ENCODE results near the gene MPEG1.

Gene MPEG1, protein sequence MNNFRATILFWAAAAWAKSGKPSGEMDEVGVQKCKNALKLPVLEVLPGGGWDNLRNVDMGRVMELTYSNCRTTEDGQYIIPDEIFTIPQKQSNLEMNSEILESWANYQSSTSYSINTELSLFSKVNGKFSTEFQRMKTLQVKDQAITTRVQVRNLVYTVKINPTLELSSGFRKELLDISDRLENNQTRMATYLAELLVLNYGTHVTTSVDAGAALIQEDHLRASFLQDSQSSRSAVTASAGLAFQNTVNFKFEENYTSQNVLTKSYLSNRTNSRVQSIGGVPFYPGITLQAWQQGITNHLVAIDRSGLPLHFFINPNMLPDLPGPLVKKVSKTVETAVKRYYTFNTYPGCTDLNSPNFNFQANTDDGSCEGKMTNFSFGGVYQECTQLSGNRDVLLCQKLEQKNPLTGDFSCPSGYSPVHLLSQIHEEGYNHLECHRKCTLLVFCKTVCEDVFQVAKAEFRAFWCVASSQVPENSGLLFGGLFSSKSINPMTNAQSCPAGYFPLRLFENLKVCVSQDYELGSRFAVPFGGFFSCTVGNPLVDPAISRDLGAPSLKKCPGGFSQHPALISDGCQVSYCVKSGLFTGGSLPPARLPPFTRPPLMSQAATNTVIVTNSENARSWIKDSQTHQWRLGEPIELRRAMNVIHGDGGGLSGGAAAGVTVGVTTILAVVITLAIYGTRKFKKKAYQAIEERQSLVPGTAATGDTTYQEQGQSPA

DNA sequence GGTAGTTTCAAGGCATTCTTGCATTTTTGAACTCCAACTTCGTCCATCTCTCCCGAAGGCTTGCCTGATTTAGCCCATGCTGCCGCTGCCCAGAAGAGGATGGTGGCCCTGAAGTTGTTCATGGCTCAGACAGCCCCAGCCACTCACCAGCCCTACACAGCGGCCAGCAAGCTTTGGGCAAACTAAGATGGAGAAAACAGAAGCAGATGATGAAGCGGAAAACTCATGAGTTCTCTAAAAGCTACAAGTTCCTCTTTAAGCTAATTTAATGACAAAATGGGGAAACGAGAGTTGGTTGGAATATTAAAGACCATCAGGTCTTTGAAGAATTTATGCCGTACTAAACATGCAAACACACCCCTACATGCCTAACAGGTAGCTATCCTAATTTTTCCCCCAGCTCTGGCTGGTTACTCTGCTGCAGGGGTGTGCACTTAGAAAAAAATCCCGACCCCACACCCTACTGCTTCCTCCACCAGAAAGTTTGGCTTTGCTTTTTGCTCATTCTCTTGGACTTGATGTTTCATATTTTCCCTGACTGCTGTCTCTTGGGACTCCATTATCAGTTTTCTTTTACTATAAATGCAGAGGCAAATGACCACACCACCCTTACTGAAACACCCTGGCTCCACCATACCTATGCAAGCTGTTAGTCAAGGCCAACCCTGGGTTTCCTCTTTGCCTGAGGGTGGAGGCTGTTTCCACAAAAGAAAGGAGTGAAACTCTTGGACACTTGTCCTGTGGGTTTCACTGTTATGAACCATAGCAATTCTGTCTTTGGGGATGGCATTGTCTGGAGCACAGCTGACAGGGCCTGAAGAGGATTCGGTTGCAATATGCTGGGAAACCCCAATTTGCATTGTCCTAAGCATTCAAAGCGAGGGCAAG is at the start of gene MPEG1:
Gene MPEG1 (minus strand): TSS at position 184 of the 888 bp plus-strand sequence. CDS start 62 bp downstream, at position 122.
- in situ Hi-C loops (cut with HindIII; ENCODE audit: low sequenced_read_pairs): no loop called here

DNA sequence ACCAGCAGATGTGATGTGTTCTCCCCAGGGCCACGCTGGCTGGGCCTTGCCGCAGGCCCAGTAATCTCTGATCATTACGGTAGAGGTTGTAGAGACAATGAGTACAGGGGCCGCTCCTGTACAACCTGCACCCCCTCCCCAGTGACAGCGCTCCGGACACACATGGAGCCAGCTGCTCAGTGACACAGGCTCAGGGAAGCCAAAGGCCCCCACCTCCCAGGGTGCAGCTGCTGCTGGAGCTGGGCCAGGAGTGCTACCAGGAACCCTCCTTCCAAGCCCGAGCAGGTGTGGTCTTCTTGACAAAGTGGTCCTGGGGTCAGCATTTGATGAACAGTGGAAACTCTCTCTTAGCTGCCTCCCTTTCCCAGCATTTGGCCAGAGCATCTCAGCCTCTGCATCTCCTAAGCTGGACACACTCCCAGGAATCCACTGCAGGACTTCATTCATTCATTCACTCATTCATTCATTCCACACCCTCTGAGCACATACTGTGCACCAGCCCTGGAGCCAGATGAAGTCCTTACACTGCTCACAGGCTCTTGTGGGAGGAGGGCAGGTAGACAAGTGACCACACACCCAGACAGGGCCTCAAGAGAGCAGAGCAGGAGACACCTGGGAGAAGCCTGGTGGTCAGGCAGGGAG is 49.6 kb upstream of the MPEG1 start:
- in situ Hi-C loops (cut with HindIII; ENCODE audit: low sequenced_read_pairs): no loop called here

DNA sequence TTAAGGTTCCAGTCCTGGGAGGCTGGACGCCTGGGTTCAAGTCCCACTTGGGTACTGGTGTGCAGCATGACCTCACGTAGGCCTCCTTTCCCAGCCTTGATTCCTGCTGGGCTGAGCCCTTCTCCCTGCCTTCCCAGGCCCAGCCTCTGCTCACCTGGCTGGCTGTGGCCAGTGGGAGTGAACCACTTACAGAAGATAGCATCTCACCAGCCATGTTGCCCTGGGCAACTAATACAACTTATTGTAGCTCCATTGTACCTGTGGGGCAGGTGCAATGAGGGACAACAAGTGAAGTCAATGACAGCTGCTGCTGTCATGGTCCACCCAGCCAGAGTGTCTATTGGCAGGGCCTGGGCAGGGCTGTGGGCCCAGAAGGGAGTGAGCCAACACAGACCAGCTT is 48.4 kb upstream of the MPEG1 start:
- in situ Hi-C loops (cut with HindIII; ENCODE audit: low sequenced_read_pairs): no loop called here

DNA sequence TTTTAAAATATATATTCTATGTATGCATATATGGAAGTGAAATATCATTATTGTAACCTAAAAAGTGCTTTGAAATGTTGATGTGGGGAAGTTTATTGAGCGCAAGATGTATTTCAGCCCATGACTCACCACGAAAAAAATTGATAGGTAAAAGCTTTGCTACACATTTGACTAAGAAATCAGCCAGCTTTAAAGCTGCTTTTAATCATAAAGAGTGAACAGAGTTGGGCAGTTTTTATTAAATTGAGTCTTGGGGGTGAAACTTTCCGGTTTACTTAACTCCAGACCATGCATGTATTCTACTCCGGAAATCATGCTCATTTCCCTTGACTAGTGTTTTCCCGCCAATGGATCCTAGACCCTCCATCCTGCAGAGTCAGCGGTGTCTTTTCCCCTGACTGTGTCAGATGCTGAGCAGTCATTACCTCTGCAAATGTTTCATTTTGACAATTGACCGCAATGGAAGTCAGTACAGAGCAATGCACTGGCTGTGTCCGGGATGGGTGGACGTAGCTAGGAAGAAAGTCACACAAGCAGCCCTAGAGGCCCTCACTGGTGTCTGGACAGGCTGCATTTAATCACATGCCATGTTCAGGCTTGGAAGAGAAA is 47.2 kb upstream of the MPEG1 start:
- in situ Hi-C loops (cut with HindIII; ENCODE audit: low sequenced_read_pairs): no loop called here

DNA sequence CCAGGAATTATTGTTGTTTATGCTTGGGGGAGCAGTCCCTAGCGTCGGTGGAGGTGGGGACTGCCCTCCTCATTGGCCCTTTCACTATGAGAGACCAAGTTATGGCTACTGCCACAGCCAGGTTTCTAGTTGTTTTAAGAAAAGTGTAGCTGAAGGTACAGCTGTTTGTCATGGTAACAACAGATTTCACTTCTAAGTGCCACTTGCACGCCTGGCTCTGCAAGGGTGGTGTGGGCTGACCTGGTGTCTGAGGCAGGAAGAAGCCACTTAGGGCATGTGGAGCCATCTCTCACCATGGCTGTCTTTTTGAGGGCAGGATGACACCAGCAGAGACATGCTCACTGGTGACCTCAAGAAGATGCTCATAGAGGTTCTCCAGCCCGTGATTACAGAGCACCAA is 46.3 kb upstream of the MPEG1 start:
- in situ Hi-C loops (cut with HindIII; ENCODE audit: low sequenced_read_pairs): no loop called here

DNA sequence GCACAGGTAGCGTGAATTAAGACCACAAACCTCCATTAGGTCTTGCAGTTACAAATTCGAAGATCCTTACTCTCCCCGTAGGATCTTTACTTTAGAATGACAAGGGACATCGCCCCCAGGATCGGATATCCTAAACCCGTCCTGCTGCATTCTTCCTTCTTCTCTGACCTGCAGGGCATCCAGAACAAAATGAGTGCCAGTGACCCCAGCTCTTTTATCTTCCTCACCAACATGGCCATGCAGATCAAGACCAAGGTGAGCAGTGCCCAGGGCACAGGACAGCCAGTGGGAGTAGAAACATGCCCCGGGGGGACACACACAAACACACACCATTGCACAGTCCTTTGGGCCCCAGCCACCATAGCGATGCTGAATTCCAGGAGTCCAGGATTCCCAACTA is 42.6 kb upstream of the MPEG1 start:
- in situ Hi-C loops (cut with HindIII; ENCODE audit: low sequenced_read_pairs): no loop called here

DNA sequence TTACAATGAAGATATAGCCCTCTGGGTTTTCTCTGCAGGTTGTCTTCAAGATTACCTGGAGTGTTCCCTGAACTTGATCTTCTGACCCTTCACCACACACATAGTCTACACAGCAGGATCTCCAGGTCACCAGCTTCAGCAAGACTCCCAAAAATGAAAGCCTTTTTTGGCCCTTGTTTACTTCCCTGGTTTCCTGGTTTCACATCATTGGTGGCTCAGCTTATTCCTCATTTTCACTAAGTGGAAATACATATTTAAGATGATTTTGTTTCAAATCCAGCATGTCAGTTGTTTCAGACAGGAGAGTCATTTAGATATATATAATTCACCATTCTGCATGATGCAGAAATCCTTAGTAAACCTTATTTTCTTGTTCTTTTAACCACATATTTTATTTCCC is 41.6 kb upstream of the MPEG1 start:
- in situ Hi-C loops (cut with HindIII; ENCODE audit: low sequenced_read_pairs): no loop called here

DNA sequence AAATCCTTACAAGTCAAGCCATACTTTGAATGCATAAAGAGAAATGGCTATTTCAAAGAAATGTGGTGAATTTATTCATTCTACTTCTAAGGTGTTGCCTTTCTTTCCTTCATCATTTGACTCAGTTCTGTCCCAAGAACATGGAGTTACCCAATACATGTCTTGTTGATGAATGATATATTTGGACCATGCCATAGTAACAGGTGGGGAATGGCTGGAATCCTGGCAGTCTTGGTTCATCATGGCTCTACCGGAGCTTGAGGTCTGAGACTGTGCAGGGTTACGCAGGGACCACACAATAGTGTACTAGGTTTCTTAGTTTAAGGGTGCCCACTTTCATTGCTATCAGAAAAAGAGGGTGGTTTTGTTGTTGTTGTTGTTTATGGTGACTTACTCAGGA is 40.3 kb upstream of the MPEG1 start:
- in situ Hi-C loops (cut with HindIII; ENCODE audit: low sequenced_read_pairs): no loop called here

DNA sequence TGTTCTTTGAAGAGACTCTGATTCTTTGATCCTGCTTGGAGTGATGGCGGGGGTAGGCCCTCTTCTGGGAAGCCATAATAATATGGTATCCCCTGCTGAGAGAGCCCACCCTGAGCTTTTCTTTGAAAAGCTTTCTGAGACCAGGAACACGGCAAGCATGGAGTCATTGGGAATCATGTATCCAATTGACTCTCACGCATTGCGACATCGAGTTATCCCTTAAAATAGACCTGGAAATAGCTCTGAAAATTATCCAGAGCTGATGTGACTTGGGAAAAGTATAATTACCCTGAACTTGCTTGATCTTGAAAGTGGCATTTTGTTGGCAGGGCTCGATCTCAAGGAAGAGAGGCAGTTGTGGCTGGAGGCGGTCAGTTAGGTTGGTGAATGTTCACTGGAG is 36.8 kb upstream of the MPEG1 start:
- in situ Hi-C loops (cut with HindIII; ENCODE audit: low sequenced_read_pairs): no loop called here

DNA sequence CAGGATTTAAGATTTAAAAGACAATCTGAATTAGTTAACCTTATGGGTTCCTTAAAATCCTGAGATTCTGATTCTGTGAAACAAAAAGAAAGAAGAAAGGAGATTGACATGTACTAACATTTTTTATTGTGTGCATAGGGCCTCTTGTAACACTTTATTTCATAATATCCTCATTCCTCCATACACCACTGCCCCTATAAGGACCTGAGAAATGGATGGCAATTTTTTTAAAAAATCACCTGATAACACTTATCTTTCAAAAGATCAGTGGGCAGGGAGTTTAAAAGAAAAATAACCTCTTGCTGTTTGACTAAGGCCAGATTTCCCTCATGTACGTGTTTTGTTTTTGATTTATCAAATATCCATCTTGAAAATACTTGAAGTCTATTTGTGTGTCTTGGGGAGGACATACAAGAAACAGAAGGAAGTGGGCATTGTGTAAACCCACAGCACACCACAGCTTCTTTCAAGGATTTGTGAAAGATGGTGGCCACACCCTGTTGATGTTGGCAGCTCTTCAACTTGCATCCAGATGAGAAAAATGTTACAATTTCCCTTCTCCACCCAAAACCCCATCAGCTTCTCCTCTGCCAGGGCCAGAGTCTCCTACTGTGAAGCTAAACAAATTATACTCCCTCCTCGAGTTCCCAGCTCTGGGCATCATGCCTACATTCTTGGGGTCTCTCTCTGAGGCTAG is 35.0 kb upstream of the MPEG1 start:
- in situ Hi-C loops (cut with HindIII; ENCODE audit: low sequenced_read_pairs): no loop called here

DNA sequence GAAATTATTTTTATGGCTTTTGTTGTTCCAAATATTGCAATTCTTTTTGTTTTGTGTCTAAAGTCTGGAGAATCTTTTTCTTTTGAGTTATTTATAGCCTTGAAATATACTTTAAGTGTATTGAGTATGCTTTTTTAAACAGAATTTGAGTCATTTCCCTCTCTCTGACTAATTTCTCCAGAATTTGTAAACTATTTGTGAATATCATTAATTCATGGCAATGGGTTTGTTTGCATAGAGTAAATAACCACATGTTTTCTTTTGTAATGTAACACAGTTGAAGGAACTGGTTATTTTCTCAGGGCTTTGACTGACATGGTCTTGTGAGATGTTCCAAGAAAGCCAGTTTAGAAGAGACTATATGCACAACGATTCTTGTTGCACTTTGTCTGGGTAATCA is 30.9 kb upstream of the MPEG1 start:
- in situ Hi-C loops (cut with HindIII; ENCODE audit: low sequenced_read_pairs): no loop called here

DNA sequence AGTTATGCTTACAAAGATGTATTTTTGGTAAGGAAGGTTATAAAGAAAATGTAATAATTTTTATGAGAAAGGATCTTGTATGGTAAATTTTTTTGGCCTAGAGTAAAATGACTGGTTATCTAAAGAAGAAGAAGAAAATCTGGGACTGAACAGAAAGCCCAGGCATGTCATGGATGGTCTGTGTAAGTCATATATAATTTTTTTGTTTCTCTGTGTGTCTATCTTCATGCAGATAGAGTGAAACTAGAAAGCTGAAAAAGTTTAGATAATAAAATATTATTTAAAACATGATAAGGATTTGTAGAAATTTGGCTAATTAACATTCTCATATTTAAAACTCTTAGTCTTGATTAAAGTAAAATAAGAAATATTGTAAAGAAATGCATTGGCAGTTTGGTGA is 27.6 kb upstream of the MPEG1 start:
- in situ Hi-C loops (cut with HindIII; ENCODE audit: low sequenced_read_pairs): no loop called here

DNA sequence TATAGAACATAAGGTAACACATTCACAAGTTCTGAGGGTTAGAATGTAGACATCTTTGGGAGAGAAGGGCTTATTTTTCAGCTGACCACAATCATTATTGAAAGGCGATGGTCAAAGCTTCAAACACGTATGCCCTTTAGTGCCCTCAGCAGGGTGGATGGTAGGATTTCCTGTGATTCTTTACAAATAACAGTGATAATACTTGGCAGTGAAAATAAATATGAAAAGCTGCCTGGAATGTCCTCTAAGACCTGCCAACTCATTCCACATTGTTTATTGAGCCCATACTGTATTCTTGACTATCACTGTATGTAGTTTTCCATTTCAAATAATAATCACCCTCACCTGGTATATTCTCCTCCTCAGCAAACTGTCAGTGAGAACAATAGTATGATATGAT is 13.7 kb upstream of the MPEG1 start:
- in situ Hi-C loops (cut with HindIII; ENCODE audit: low sequenced_read_pairs): no loop called here

DNA sequence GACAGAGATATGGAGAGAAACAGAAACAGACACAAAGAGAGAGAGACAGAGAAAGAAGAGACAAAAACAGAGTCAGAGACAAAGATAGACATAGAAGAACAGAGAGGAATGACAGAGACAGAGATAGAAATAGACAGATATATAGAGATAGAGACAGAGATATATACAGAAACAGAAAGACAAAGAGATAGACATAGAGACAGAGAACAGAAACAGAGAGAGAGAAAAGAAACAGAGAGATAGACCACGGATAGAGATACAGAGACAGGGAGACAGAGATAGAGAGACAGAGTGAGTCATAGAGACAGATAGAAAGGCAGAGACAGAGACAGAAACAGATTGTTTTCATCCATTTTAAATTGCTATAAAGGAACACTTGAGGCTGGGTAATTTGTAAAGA is 12.3 kb upstream of the MPEG1 start:
- in situ Hi-C loops (cut with HindIII; ENCODE audit: low sequenced_read_pairs): no loop called here

DNA sequence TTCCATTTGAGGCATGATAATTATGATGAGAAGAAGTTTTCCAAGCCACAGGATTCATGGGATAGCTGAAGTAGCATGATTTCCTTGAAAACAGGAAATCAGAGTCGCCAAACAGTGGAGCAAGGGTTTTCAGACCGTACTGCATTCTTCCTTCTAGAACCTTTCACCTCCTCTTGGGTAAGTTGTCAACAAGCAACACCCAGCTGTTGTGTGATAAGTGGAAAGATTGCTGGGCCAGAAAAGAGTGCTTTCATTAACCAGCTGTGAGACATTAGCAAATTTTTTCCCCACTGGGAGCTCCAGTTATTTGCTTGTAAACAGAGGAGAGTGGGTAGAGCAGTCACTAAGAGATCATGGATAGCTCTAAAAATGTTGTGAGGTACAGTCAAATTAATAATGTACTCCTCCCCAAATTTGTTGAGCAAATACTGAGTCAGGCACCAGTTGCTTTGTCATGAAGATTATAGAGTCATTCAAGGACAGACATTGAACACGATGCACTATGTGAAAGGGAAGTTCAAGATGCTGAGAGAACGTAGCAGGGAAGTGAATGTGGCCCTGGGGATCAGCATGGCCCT is 11.7 kb upstream of the MPEG1 start:
- in situ Hi-C loops (cut with HindIII; ENCODE audit: low sequenced_read_pairs): no loop called here

DNA sequence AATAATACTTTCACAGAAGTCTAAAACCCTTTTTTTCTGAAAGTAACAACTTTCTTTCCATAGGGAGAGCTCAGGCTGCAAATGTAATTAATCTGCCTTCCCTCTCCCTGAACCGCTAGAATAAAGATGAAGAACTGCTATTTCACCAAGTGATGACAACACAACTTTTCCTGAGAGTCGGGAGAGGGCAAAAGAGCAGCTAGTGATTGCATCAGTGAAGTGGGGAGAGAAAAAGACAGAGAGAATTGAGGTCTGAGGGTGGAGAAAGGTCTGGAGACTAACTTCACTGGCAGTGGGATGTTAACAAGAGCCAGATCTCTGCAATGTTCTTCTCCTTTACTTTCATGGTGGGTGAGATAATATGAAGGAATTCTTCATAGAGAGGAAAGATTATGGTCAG is 10.9 kb upstream of the MPEG1 start:
- in situ Hi-C loops (cut with HindIII; ENCODE audit: low sequenced_read_pairs): no loop called here

DNA sequence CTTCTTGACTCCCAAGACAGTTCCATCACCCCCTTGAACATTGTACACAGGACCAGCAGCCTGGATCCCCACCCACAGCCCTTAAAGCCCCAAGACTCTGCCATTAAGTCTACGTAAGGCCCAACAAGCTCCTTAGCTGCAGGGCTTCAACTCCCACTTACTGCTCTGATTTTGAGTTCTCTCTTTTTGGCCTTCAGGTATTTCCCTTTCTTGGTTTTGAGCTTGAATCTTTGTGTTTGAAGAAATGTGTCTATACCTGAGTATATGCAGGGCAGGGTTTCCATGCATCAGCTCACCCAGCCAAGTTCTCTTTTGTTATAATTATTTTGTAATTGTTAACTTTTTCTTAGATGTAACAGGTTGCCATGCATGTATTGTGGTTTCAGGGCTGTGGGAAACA is 10.4 kb upstream of the MPEG1 start:
- in situ Hi-C loops (cut with HindIII; ENCODE audit: low sequenced_read_pairs): no loop called here

DNA sequence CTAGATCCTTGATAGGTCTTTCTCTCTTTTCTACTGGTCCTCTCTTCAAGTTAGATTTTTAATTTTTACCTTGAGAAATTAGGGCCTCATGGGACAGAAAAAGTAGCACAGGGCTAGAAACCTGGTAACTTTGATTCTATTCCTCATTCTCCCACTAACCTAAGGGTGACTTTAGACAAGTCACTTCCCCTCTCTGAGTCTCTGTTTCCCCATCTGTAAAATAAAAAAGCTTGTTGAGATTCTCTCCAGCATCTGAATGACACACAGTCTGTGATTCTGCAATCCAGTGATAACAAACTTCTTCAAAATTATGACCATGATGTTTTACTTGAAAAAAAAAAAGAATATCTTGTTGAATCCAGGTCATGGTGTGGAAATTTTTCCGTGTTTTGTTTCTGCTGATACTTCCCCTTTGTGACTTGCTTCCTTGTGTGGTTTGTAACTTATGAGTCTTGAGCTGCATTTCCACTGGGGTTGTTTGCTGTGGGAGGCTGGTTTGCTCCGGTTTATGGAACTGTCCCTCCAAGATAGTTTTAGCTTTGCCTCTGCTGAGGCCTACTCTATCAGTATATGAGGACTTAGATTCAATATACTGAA is 9.8 kb upstream of the MPEG1 start:
- in situ Hi-C loops (cut with HindIII; ENCODE audit: low sequenced_read_pairs): no loop called here

DNA sequence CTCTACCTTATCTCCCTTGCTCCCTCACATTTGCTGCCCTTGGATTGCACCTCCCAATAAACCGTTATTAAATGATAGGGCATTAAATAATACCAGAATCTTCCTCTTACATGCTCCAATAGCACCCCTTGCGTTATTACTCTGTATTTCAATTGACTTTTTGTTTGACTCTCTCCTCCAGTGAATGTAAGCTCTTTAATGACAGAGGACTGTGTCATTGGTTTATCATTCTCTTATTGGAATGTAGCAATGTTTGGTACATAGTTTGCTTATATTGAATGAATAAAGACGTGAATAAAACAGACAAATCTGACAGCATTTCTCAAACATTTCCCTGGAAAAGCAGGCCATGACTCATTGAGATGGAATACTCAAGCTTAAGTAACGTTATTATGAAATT is 8.7 kb upstream of the MPEG1 start:
- in situ Hi-C loops (cut with HindIII; ENCODE audit: low sequenced_read_pairs): no loop called here

Data from endothelial cell of hepatic sinusoid (primary cell).